ENCODE measurements around the gene TNFAIP8.

DNA sequence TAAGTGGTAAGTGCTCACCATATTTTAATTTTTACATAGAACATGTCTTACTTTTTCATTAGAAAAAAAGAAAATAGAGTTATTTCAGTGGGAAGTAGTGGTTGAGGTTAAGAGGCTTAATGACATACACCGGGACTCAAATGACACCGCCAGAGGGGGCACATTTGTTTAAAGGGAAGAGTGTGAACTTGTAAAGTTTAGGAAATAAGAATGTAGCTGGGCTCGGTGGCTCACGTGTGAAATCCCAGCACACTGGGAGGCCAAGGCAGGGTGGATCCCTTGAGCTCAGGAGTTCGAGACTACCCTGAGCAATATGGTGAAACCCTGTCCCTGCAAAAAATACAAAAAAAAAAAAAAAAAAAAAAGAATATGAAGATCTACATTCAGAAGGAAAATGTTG is 43.4 kb upstream of the TNFAIP8 start:
- TF ChIP-seq, protein P1, sequence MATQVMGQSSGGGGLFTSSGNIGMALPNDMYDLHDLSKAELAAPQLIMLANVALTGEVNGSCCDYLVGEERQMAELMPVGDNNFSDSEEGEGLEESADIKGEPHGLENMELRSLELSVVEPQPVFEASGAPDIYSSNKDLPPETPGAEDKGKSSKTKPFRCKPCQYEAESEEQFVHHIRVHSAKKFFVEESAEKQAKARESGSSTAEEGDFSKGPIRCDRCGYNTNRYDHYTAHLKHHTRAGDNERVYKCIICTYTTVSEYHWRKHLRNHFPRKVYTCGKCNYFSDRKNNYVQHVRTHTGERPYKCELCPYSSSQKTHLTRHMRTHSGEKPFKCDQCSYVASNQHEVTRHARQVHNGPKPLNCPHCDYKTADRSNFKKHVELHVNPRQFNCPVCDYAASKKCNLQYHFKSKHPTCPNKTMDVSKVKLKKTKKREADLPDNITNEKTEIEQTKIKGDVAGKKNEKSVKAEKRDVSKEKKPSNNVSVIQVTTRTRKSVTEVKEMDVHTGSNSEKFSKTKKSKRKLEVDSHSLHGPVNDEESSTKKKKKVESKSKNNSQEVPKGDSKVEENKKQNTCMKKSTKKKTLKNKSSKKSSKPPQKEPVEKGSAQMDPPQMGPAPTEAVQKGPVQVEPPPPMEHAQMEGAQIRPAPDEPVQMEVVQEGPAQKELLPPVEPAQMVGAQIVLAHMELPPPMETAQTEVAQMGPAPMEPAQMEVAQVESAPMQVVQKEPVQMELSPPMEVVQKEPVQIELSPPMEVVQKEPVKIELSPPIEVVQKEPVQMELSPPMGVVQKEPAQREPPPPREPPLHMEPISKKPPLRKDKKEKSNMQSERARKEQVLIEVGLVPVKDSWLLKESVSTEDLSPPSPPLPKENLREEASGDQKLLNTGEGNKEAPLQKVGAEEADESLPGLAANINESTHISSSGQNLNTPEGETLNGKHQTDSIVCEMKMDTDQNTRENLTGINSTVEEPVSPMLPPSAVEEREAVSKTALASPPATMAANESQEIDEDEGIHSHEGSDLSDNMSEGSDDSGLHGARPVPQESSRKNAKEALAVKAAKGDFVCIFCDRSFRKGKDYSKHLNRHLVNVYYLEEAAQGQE (IDR thresholded peaks at IDR 0.05; ENCODE audit: unreplicated experiment): no peak
- TF ChIP-seq EZH2 (IDR thresholded peaks at IDR 0.05; ENCODE audit: low read depth, unreplicated experiment): no peak
- TF ChIP-seq, protein P2, sequence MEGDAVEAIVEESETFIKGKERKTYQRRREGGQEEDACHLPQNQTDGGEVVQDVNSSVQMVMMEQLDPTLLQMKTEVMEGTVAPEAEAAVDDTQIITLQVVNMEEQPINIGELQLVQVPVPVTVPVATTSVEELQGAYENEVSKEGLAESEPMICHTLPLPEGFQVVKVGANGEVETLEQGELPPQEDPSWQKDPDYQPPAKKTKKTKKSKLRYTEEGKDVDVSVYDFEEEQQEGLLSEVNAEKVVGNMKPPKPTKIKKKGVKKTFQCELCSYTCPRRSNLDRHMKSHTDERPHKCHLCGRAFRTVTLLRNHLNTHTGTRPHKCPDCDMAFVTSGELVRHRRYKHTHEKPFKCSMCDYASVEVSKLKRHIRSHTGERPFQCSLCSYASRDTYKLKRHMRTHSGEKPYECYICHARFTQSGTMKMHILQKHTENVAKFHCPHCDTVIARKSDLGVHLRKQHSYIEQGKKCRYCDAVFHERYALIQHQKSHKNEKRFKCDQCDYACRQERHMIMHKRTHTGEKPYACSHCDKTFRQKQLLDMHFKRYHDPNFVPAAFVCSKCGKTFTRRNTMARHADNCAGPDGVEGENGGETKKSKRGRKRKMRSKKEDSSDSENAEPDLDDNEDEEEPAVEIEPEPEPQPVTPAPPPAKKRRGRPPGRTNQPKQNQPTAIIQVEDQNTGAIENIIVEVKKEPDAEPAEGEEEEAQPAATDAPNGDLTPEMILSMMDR (conservative IDR thresholded peaks at IDR 0.05; ENCODE audit: low read depth in 2 of 2): no peak
- TF ChIP-seq STAT1 (IDR thresholded peaks at IDR 0.05; ENCODE audit: unreplicated experiment): no peak
- TF ChIP-seq POLR2AphosphoS5 (IDR thresholded peaks at IDR 0.05; ENCODE audit: low read depth): no peak
- no peak for TF ChIP-seq EZH2phosphoT487 (IDR thresholded peaks at IDR 0.05; ENCODE audit: unreplicated experiment)
- TF ChIP-seq, protein P3, sequence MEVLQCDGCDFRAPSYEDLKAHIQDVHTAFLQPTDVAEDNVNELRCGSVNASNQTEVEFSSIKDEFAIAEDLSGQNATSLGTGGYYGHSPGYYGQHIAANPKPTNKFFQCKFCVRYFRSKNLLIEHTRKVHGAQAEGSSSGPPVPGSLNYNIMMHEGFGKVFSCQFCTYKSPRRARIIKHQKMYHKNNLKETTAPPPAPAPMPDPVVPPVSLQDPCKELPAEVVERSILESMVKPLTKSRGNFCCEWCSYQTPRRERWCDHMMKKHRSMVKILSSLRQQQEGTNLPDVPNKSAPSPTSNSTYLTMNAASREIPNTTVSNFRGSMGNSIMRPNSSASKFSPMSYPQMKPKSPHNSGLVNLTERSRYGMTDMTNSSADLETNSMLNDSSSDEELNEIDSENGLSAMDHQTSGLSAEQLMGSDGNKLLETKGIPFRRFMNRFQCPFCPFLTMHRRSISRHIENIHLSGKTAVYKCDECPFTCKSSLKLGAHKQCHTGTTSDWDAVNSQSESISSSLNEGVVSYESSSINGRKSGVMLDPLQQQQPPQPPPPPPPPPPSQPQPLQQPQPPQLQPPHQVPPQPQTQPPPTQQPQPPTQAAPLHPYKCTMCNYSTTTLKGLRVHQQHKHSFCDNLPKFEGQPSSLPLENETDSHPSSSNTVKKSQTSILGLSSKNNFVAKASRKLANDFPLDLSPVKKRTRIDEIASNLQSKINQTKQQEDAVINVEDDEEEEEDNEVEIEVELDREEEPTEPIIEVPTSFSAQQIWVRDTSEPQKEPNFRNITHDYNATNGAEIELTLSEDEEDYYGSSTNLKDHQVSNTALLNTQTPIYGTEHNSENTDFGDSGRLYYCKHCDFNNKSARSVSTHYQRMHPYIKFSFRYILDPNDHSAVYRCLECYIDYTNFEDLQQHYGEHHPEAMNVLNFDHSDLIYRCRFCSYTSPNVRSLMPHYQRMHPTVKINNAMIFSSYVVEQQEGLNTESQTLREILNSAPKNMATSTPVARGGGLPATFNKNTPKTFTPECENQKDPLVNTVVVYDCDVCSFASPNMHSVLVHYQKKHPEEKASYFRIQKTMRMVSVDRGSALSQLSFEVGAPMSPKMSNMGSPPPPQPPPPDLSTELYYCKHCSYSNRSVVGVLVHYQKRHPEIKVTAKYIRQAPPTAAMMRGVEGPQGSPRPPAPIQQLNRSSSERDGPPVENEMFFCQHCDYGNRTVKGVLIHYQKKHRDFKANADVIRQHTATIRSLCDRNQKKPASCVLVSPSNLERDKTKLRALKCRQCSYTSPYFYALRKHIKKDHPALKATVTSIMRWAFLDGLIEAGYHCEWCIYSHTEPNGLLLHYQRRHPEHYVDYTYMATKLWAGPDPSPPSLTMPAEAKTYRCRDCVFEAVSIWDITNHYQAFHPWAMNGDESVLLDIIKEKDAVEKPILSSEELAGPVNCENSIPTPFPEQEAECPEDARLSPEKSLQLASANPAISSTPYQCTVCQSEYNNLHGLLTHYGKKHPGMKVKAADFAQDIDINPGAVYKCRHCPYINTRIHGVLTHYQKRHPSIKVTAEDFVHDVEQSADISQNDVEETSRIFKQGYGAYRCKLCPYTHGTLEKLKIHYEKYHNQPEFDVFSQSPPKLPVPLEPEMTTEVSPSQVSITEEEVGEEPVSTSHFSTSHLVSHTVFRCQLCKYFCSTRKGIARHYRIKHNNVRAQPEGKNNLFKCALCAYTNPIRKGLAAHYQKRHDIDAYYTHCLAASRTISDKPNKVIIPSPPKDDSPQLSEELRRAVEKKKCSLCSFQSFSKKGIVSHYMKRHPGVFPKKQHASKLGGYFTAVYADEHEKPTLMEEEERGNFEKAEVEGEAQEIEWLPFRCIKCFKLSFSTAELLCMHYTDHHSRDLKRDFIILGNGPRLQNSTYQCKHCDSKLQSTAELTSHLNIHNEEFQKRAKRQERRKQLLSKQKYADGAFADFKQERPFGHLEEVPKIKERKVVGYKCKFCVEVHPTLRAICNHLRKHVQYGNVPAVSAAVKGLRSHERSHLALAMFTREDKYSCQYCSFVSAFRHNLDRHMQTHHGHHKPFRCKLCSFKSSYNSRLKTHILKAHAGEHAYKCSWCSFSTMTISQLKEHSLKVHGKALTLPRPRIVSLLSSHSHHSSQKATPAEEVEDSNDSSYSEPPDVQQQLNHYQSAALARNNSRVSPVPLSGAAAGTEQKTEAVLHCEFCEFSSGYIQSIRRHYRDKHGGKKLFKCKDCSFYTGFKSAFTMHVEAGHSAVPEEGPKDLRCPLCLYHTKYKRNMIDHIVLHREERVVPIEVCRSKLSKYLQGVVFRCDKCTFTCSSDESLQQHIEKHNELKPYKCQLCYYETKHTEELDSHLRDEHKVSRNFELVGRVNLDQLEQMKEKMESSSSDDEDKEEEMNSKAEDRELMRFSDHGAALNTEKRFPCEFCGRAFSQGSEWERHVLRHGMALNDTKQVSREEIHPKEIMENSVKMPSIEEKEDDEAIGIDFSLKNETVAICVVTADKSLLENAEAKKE (CRISPR knock-in tag; IDR thresholded peaks at IDR 0.05): no peak
- no peak for TF ChIP-seq CREB1 (CRISPR knock-in tag; IDR thresholded peaks at IDR 0.05; ENCODE audit: low read depth)
- TF ChIP-seq, protein P4, sequence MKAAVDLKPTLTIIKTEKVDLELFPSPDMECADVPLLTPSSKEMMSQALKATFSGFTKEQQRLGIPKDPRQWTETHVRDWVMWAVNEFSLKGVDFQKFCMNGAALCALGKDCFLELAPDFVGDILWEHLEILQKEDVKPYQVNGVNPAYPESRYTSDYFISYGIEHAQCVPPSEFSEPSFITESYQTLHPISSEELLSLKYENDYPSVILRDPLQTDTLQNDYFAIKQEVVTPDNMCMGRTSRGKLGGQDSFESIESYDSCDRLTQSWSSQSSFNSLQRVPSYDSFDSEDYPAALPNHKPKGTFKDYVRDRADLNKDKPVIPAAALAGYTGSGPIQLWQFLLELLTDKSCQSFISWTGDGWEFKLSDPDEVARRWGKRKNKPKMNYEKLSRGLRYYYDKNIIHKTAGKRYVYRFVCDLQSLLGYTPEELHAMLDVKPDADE (IDR thresholded peaks at IDR 0.05): no peak
- TF ChIP-seq ZNF114 (CRISPR knock-in tag; IDR thresholded peaks at IDR 0.05): no peak
- TF ChIP-seq JUNB (IDR thresholded peaks at IDR 0.05; ENCODE audit: unreplicated experiment): no peak
- TF ChIP-seq NANOG (IDR thresholded peaks at IDR 0.05; ENCODE audit: borderline replicate concordance): no peak
- no peak for TF ChIP-seq ZNF331 (CRISPR knock-in tag; IDR thresholded peaks at IDR 0.05; ENCODE audit: low read depth)

Data from GM23338 (cell line).